H1 (cell line): Measurements from ENCODE around the gene TSHR. TPM values are rescaled to one million over a fixed set of nuclear protein-coding genes. Genes with fewer than 3 reads are reported as not detected.

ENCODE experiments used
- CTCF ChIA-PET: fragments of 300-600 bp; sonication (Branson Sonifier 250); formaldehyde crosslinking; loops from one replicate; lab custom pipeline; 2021; ENCODE audit not compliant: partially characterized antibody; lab: Charles Lee
- POLR2A ChIA-PET: fragments of 300-600 bp; sonication (Branson Sonifier 250); formaldehyde crosslinking; loops from one replicate; lab custom pipeline; 2021; ENCODE audit warnings: inconsistent platforms; ENCODE audit not compliant: partially characterized antibody; lab: Charles Lee
- DNase-seq, 2 experiments: peaks; one replicate each; pipeline versions ENCODE4 v3.0.0 to v3.0.0-alpha.2; 2010 to 2022; ENCODE audit warnings: low spot score in 2 of 2, low read depth in 1 of 2, mixed read lengths in 1 of 2
- FAIRE-seq: peaks from 2 replicates; lab custom pipeline; 2011; peaks lifted over from hg19 to GRCh38; lab: Jason Lieb, UNC
- H2AFZ ChIP-seq: 2 replicates; pipeline ENCODE4 v1.8.1; 2012; ENCODE audit warnings: low read length, inconsistent platforms
- H2AK5ac ChIP-seq: 2 replicates; pipeline ENCODE4 v1.6.1; 2013; ENCODE audit warnings: low read depth, low read length
- H2BK120ac ChIP-seq: replicated peaks from 2 replicates; pipeline ENCODE3; 2013; ENCODE audit warnings: low read depth, low read length, inconsistent platforms
- H2BK12ac ChIP-seq: 2 replicates; pipeline ENCODE4 v1.6.1; 2013; ENCODE audit warnings: low read depth, low read length
- H2BK15ac ChIP-seq: 2 replicates; pipeline ENCODE4 v1.6.1; 2013; ENCODE audit warnings: low read length
- H2BK20ac ChIP-seq: 2 replicates; pipeline ENCODE4 v1.6.1; 2013; ENCODE audit warnings: low read length
- H2BK5ac ChIP-seq: 2 replicates; pipeline ENCODE4 v1.6.1; 2013; ENCODE audit warnings: low read depth, low read length
- H3K14ac ChIP-seq: 2 replicates; pipeline ENCODE4 v1.6.1; 2013; ENCODE audit warnings: inconsistent platforms; ENCODE audit not compliant: insufficient read length
- H3K18ac ChIP-seq: 2 replicates; pipeline ENCODE4 v1.6.1; 2013; ENCODE audit warnings: low read length; ENCODE audit errors: extremely low read depth
- H3K23ac ChIP-seq: 2 replicates; pipeline ENCODE4 v1.6.1; 2013; ENCODE audit warnings: inconsistent platforms; ENCODE audit not compliant: insufficient read length
- H3K23me2 ChIP-seq: 2 replicates; pipeline ENCODE4 v1.6.1; 2013; ENCODE audit warnings: low read depth, low read length
- H3K27ac ChIP-seq: 2 replicates; pipeline ENCODE4 v1.6.1; 2011; ENCODE audit warnings: low read depth, low read length, inconsistent platforms
- H3K27me3 ChIP-seq, 4 experiments: replicated peaks in 1 of 4; 1 replicate in 1 of 4; 2 replicates in 3 of 4; pipeline versions ENCODE4 v1.6.1 to v1.8.1; 2011 to 2013; ENCODE audit warnings: low read length in 3 of 4, mild to moderate bottlenecking in 3 of 4, inconsistent platforms in 2 of 4, mixed read lengths in 2 of 4, moderate library complexity in 1 of 4; ENCODE audit not compliant: control insufficient read depth in 3 of 4, insufficient read depth in 3 of 4; ENCODE audit errors: extremely low read depth in 1 of 4
- H3K36me3 ChIP-seq, 4 experiments: 2 replicates each; pipeline versions ENCODE4 v1.6.1 to v1.8.1; 2011 to 2013; ENCODE audit warnings: mild to moderate bottlenecking in 4 of 4, low read length in 3 of 4, moderate library complexity in 2 of 4, control low read depth in 1 of 4, inconsistent platforms in 1 of 4; ENCODE audit not compliant: insufficient read depth in 4 of 4, control insufficient read depth in 2 of 4
- H3K4ac ChIP-seq: replicated peaks from 2 replicates; pipeline ENCODE3; 2013; ENCODE audit warnings: low read length, low read depth, mixed read lengths, inconsistent platforms; ENCODE audit not compliant: insufficient read length
- H3K4me1 ChIP-seq, 4 experiments: replicated peaks in 1 of 4; 1 replicate in 1 of 4; 2 replicates in 3 of 4; pipeline versions ENCODE4 v1.6.1 to v1.8.1; 2011 to 2013; ENCODE audit warnings: low read length in 3 of 4, inconsistent platforms in 2 of 4, mixed read lengths in 1 of 4; ENCODE audit not compliant: insufficient read depth in 4 of 4, control insufficient read depth in 3 of 4
- H3K4me2 ChIP-seq, 2 experiments: 2 replicates each; pipeline versions ENCODE4 v1.6.1 to v1.8.1; 2011 to 2013; ENCODE audit warnings: low read depth in 2 of 2, low read length in 2 of 2, control low read depth in 1 of 2, inconsistent platforms in 1 of 2, mild to moderate bottlenecking in 1 of 2; ENCODE audit not compliant: insufficient read depth in 1 of 2
- H3K4me3 ChIP-seq, 4 experiments: fragments of 200-600, 300-600 bp in 1 of 4; sonication (generic), shearing (Covaris generic), sonication (Bioruptor Twin) in 1 of 4; 2 replicates each; pipeline versions ENCODE4 v1.5.1 to v1.8.1; 2011 to 2016; ENCODE audit warnings: low read length in 4 of 4, low read depth in 3 of 4, control low read depth in 2 of 4, inconsistent platforms in 2 of 4, mild to moderate bottlenecking in 2 of 4, mixed read lengths in 1 of 4, moderate library complexity in 1 of 4; ENCODE audit not compliant: insufficient read depth in 2 of 4; ENCODE audit errors: extremely low read depth in 1 of 4
- H3K56ac ChIP-seq: replicated peaks from 2 replicates; pipeline ENCODE3; 2013; ENCODE audit warnings: low read depth, mild to moderate bottlenecking, mixed read lengths, low read length, inconsistent platforms; ENCODE audit not compliant: insufficient read length
- H3K79me1 ChIP-seq: 2 replicates; pipeline ENCODE4 v1.6.1; 2013; ENCODE audit warnings: low read depth, low read length, control low read depth
- H3K79me2 ChIP-seq, 2 experiments: 2 replicates each; pipeline versions ENCODE4 v1.6.1 to v1.8.1; 2012 to 2013; ENCODE audit warnings: low read length in 2 of 2, mild to moderate bottlenecking in 2 of 2, inconsistent platforms in 1 of 2; ENCODE audit not compliant: insufficient read depth in 2 of 2, control insufficient read depth in 1 of 2
- H3K9ac ChIP-seq, 4 experiments: replicated peaks in 1 of 4; 1 replicate in 1 of 4; 2 replicates in 3 of 4; pipeline versions ENCODE4 v1.6.1 to v1.8.1; 2011 to 2013; ENCODE audit warnings: low read depth in 3 of 4, low read length in 3 of 4, control low read depth in 2 of 4, mild to moderate bottlenecking in 2 of 4, moderate library complexity in 2 of 4, inconsistent platforms in 1 of 4; ENCODE audit errors: extremely low read depth in 1 of 4
- H3K9me3 ChIP-seq, 2 experiments: 2 replicates each; pipeline versions ENCODE4 v1.6.1 to v1.8.1; 2012 to 2013; ENCODE audit warnings: mild to moderate bottlenecking in 2 of 2, moderate library complexity in 2 of 2, control low read depth in 1 of 2, inconsistent platforms in 1 of 2, low read depth in 1 of 2, low read length in 1 of 2, mixed read lengths in 1 of 2; ENCODE audit not compliant: insufficient read depth in 2 of 2
- H4K20me1 ChIP-seq, 2 experiments: replicated peaks in 1 of 2; 2 replicates each; pipeline versions ENCODE3 to v1.8.1; 2011 to 2013; ENCODE audit warnings: inconsistent platforms in 2 of 2, low read length in 2 of 2, mild to moderate bottlenecking in 1 of 2; ENCODE audit not compliant: insufficient read depth in 2 of 2, control insufficient read depth in 1 of 2
- H4K5ac ChIP-seq: 2 replicates; pipeline ENCODE4 v1.6.1; 2013; ENCODE audit warnings: low read length, low read depth, mixed read lengths, inconsistent platforms; ENCODE audit not compliant: insufficient read length
- H4K8ac ChIP-seq: 2 replicates; pipeline ENCODE4 v1.8.0; 2013; ENCODE audit warnings: mild to moderate bottlenecking, moderate library complexity, low read length, inconsistent platforms; ENCODE audit not compliant: insufficient read depth; ENCODE audit errors: extremely low read depth
- H4K91ac ChIP-seq: replicated peaks from 2 replicates; pipeline ENCODE3; 2013; ENCODE audit warnings: low read length, mixed read lengths, inconsistent platforms; ENCODE audit not compliant: insufficient read length
- ATF3 ChIP-seq: IDR thresholded peaks from 2 replicates; pipeline ENCODE4 v1.6.1; 2011; ENCODE audit warnings: low read depth, mild to moderate bottlenecking, low read length; ENCODE audit not compliant: insufficient read depth
- CBX5 ChIP-seq: fragments of 300-800, 300-1000 bp; sonication (generic); IDR thresholded peaks from 2 replicates; pipeline ENCODE4 v1.7.1; 2016; ENCODE audit warnings: antibody characterized with exemption, low read length, low read depth
- JUND ChIP-seq: IDR thresholded peaks from 2 replicates; pipeline ENCODE4 v1.6.1; 2011; ENCODE audit warnings: mild to moderate bottlenecking, improper control_type of control experiment, low read length
- RNF2 ChIP-seq: fragments of 200-900, 300-1000 bp; sonication (generic); IDR thresholded peaks from 2 replicates; pipeline ENCODE4 v1.7.1; 2016; ENCODE audit warnings: borderline replicate concordance, low read depth, mild to moderate bottlenecking, antibody characterized with exemption, low read length; ENCODE audit not compliant: poor library complexity, severe bottlenecking; ENCODE audit errors: missing control alignments
- WGBS, 2 experiments: shearing (Covaris generic) in 1 of 2; methylation state at CpG; one replicate each; pipeline versions ENCODE4 v1.1.6 to v1.1.7; 2013 to 2015; ENCODE audit warnings: low lambda C conversion rate in 2 of 2, mixed read lengths in 2 of 2, inconsistent platforms in 1 of 2, low coverage in 1 of 2, missing lambda C conversion rate in 1 of 2; ENCODE audit not compliant: insufficient replicate concordance in 2 of 2, insufficient coverage in 1 of 2, insufficient read length in 1 of 2; ENCODE audit errors: extremely low coverage in 1 of 2, missing lambda C conversion rate in 1 of 2; 5-methylcytosine and 5-hydroxymethylcytosine counted together
- polyA plus RNA-seq, 7 experiments: library from polyadenylated mRNA; depleted of rRNA in 3 of 7; stranded (reverse) in 5 of 7; unstranded in 2 of 7; fragments of >200 nt in 5 of 7; fragments of 200-250 nt in 2 of 7; gene quantifications; 1 replicate in 5 of 7; 2 replicates in 1 of 7; 4 replicates in 1 of 7; pipeline versions ENCODE4 v1.2.1 to v1.2.3, GENCODE V29; 2011 to 2013; ENCODE audit warnings: missing spikeins in 2 of 7, mixed read lengths in 2 of 7
- total RNA-seq: library from RNA; stranded (reverse); fragmentation: NEBNext Ultra II Directional; extraction: Animal tissue kit (Norgen Biotek cat#: 25700); gene quantifications from 2 replicates; pipeline ENCODE4 v1.2.1, GENCODE V29; 2021

The TSHR gene
- total and polyA plus RNA-seq, 2 of the 8 experiments (the other 6 are each of a cell fraction or from before 2014, with no cell fraction given): 0.27 TPM; not detected in 1

DNA sequence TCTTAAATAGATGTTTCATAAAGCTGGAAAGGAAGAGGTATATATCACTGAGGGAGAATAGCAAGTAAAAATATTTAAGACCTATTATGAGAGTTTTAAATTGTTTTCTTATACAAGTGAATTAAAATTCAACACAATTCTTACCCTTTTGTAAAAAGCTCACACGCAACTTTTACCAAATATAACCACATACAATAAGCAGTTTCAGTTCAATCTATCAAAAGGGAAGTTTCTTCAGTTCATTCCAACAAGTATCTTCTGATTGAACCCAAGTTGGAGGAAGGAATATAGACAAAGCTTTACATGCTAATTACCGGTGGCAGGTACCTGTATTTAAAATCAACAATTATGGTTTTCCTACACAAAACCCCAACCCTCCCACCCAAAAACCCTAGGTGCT, 224.2 kb downstream of the TSHR start:
- 81 to 100% methylated on average over 1 to 2 of the region's 2 CpGs for WGBS, 2 experiments
- Histone ChIP-seq H4K5ac (no peak overlapping the region), H3K56ac (no peak overlapping the region), H3K18ac (no peak overlapping the region), H3K4me2 (no peak overlapping the region), H2AK5ac (no peak overlapping the region), H3K27ac (no peak overlapping the region), H2BK5ac (no peak overlapping the region), H3K9me3 (no peaks in the 10 kb centered on the region), H3K4me1 (no peaks in the 10 kb centered on the region), H3K79me1 (no peaks in the 10 kb centered on the region; the same call in 1 of the 2 replicates), H3K23me2 (no peaks in the 10 kb centered on the region), H2BK12ac (no peak overlapping the region), H2AFZ (no peak overlapping the region), H3K23ac (no peak overlapping the region), H3K14ac (no peak overlapping the region), H4K91ac (no peak overlapping the region), H2BK15ac (no peak overlapping the region), H2BK20ac (no peak overlapping the region), H3K9ac (no peak overlapping the region), H3K36me3 (peaks cover 0 to 34% (median 5%) of the 10 kb centered on the region in 4 experiments; a peak in 5 of 8 replicates), H3K79me2 (peaks cover 0 to 4% of the 10 kb centered on the region in 2 experiments; a peak in 2 of 4 replicates), H3K27me3 (no peaks in the 10 kb centered on the region), H3K4ac (no peak overlapping the region), H3K4me3 (no peak overlapping the region), H2BK120ac (no peak overlapping the region), H4K20me1 (no peaks in the 10 kb centered on the region), H4K8ac (no peak overlapping the region)
- FAIRE-seq (no peak), DNase-seq (no peak)
- ChIA-PET POLR2A (interaction anchor here (1.1 kb wide), 1 partner anchor 39 kb away, joined by 3 read pairs; no protein-coding TSS in a partner anchor), CTCF (interaction anchor here (3.7 kb wide), 1 partner anchor 9 kb away, joined by 24 read pairs; no protein-coding TSS in a partner anchor)
- TF ChIP-seq RNF2 (no peak), JUND (no peak), CBX5 (no peak), ATF3 (no peak)
